GM23338 (cell line): Measurements from ENCODE around the gene TMEM94. TPM values are rescaled to one million over a fixed set of nuclear protein-coding genes. Genes with fewer than 3 reads are reported as not detected.
A peak's percentile ranks its signal among the peaks of the same experiment; 100 is the strongest.

Source experiments
- ATAC-seq: fragments of 200-7000 bp; cut with Tn5 transposase; 3 replicates; pipeline ENCODE4 v1.9.1; 2020
- DNase-seq: peaks from one replicate; pipeline ENCODE4 v3.0.0-alpha.2; 2015; ENCODE audit warnings: low spot score
- H2AFZ ChIP-seq: fragments of 200-600 bp; sonication (generic); 2 replicates; pipeline ENCODE4 v1.8.0; 2016; ENCODE audit warnings: antibody characterized with exemption, mild to moderate bottlenecking, moderate library complexity
- H3F3A ChIP-seq: fragments of 200-600 bp; sonication (generic); replicated peaks from 2 replicates; pipeline ENCODE4 v1.8.0; 2017; ENCODE audit warnings: antibody characterized with exemption, mixed run types, low read depth
- H3K27ac ChIP-seq: fragments of 200-600 bp; sonication (generic); 2 replicates; pipeline ENCODE4 v1.6.1; 2016; ENCODE audit warnings: low read depth
- H3K27me3 ChIP-seq: fragments of 200-600 bp; sonication (generic); 2 replicates; pipeline ENCODE4 v1.8.0; 2016; ENCODE audit warnings: mild to moderate bottlenecking, mixed run types, moderate library complexity; ENCODE audit not compliant: insufficient read depth
- H3K36me3 ChIP-seq: fragments of 200-600 bp; sonication (generic); 2 replicates; pipeline ENCODE4 v1.8.0; 2016; ENCODE audit warnings: mild to moderate bottlenecking; ENCODE audit not compliant: insufficient read depth
- H3K4me1 ChIP-seq: fragments of 200-600 bp; sonication (generic); 2 replicates; pipeline ENCODE4 v1.8.0; 2016; ENCODE audit warnings: mild to moderate bottlenecking, moderate library complexity; ENCODE audit not compliant: insufficient read depth
- H3K4me2 ChIP-seq: fragments of 200-600 bp; sonication (generic); 2 replicates; pipeline ENCODE4 v1.7.1; 2017; ENCODE audit warnings: mixed run types
- H3K4me3 ChIP-seq: fragments of 200-600 bp; sonication (generic); 2 replicates; pipeline ENCODE4 v1.6.1; 2016; ENCODE audit warnings: mixed run types
- H3K79me2 ChIP-seq: fragments of 200-600 bp; sonication (generic); replicated peaks from 2 replicates; pipeline ENCODE4 v1.8.0; 2017; ENCODE audit warnings: mild to moderate bottlenecking; ENCODE audit not compliant: insufficient read depth
- H3K9me2 ChIP-seq: fragments of 200-600 bp; sonication (generic); 2 replicates; pipeline ENCODE4 v1.8.0; 2017; ENCODE audit not compliant: insufficient read depth
- H4K20me1 ChIP-seq: fragments of 200-600 bp; sonication (generic); replicated peaks from 2 replicates; pipeline ENCODE4 v1.8.0; 2017; ENCODE audit warnings: mild to moderate bottlenecking; ENCODE audit not compliant: insufficient read depth
- H3K27ac Mint-ChIP-seq: 2 replicates; pipeline ENCODE4 v1.8.0; 2020; ENCODE audit warnings: inconsistent platforms, mild to moderate bottlenecking, moderate library complexity, mixed read lengths
- H3K27me3 Mint-ChIP-seq: 3 replicates; pipeline ENCODE4 v1.8.0; 2022; ENCODE audit warnings: low read depth, mild to moderate bottlenecking, moderate library complexity, mixed read lengths, inconsistent platforms; ENCODE audit not compliant: insufficient read depth, poor library complexity
- H3K36me3 Mint-ChIP-seq: 3 replicates; pipeline ENCODE4 v1.8.0; 2021; ENCODE audit warnings: low read depth, mild to moderate bottlenecking, inconsistent platforms, moderate library complexity, mixed read lengths
- H3K4me1 Mint-ChIP-seq: 3 replicates; pipeline ENCODE4 v1.8.0; 2020; ENCODE audit warnings: mild to moderate bottlenecking, inconsistent platforms, mixed read lengths
- H3K4me3 Mint-ChIP-seq: 3 replicates; pipeline ENCODE4 v1.8.0; 2021; ENCODE audit warnings: moderate library complexity, mild to moderate bottlenecking, inconsistent platforms, mixed read lengths
- H3K9me3 Mint-ChIP-seq: 3 replicates; pipeline ENCODE4 v1.8.0; 2020; ENCODE audit warnings: moderate library complexity, mild to moderate bottlenecking, inconsistent platforms, mixed read lengths
- CREB1 ChIP-seq: fragments of 250-450 bp; sonication (Bioruptor Pico); IDR thresholded peaks from 2 replicates; pipeline ENCODE4 v1.5.0; 2020; ENCODE audit warnings: low read depth, mild to moderate bottlenecking, moderate library complexity
- EZH2 ChIP-seq: fragments of 200-600 bp; sonication (generic); IDR thresholded peaks from one replicate; pipeline ENCODE4 v1.8.0; 2017; ENCODE audit warnings: antibody characterized with exemption, mild to moderate bottlenecking, low read depth; ENCODE audit not compliant: unreplicated experiment
- EZH2phosphoT487 ChIP-seq: fragments of 200-600 bp; sonication (generic); IDR thresholded peaks from one replicate; pipeline ENCODE4 v1.8.1; 2018; ENCODE audit warnings: antibody characterized with exemption; ENCODE audit not compliant: unreplicated experiment
- JUNB ChIP-seq: IDR thresholded peaks from one replicate; pipeline ENCODE4 v1.6.1; 2016; ENCODE audit warnings: antibody characterized with exemption; ENCODE audit not compliant: unreplicated experiment
- NANOG ChIP-seq: IDR thresholded peaks from 2 replicates; pipeline ENCODE4 v1.6.1; 2016; ENCODE audit warnings: antibody characterized with exemption, borderline replicate concordance
- POLR2AphosphoS5 ChIP-seq: IDR thresholded peaks from 2 replicates; pipeline ENCODE4 v1.6.1; 2016; ENCODE audit warnings: antibody characterized with exemption, low read depth
- STAT1 ChIP-seq: IDR thresholded peaks from one replicate; pipeline ENCODE4 v1.6.1; 2016; ENCODE audit warnings: antibody characterized with exemption; ENCODE audit not compliant: unreplicated experiment
- ZNF114 ChIP-seq: fragments of 250-450 bp; sonication (Bioruptor Pico); IDR thresholded peaks from 2 replicates; pipeline ENCODE4 v1.5.0; 2020; ENCODE audit warnings: mild to moderate bottlenecking, moderate library complexity
- ZNF331 ChIP-seq: fragments of 250-450 bp; sonication (Bioruptor Pico); IDR thresholded peaks from 2 replicates; pipeline ENCODE4 v1.5.0; 2020; ENCODE audit warnings: low read depth, mild to moderate bottlenecking, moderate library complexity
- polyA plus RNA-seq: library from polyadenylated mRNA; unstranded; fragments of >200 nt; fragmentation: Nextera tagmentation; extraction: Ambion mirVana; gene quantifications from 2 replicates; pipeline ENCODE4 v1.2.1, GENCODE V29; 2016
- total RNA-seq: library from RNA; depleted of rRNA; stranded (reverse); fragments of >200 nt; shearing (Covaris generic); gene quantifications from 2 replicates; pipeline ENCODE4 v1.2.3, GENCODE V29; 2014
- TF ChIP-seq, protein P1 (sequence below): IDR thresholded peaks from 2 replicates; pipeline ENCODE4 v1.6.1; 2016; ENCODE audit warnings: antibody characterized with exemption
- TF ChIP-seq, protein P2 (sequence below): IDR thresholded peaks from one replicate; pipeline ENCODE4 v1.6.1; 2018; ENCODE audit warnings: antibody characterized with exemption; ENCODE audit not compliant: unreplicated experiment
- TF ChIP-seq, protein P3 (sequence below), 2 experiments: fragments of 200-600 bp in 1 of 2; sonication (generic) in 1 of 2; conservative IDR thresholded peaks; 2 replicates each; pipeline versions ENCODE4 v1.5.1 to v1.6.1; 2016 to 2017; ENCODE audit warnings: antibody characterized with exemption in 2 of 2, low read depth in 2 of 2, mild to moderate bottlenecking in 2 of 2, moderate library complexity in 1 of 2
- TF ChIP-seq, protein P4 (sequence below): fragments of 250-450 bp; sonication (Bioruptor Pico); IDR thresholded peaks from 2 replicates; pipeline ENCODE4 v1.5.0; 2020; ENCODE audit warnings: mild to moderate bottlenecking, moderate library complexity

The TMEM94 gene
- total and polyA plus RNA-seq, 2 experiments from 2014 or later = 24.0 to 66.0 TPM

DNA sequence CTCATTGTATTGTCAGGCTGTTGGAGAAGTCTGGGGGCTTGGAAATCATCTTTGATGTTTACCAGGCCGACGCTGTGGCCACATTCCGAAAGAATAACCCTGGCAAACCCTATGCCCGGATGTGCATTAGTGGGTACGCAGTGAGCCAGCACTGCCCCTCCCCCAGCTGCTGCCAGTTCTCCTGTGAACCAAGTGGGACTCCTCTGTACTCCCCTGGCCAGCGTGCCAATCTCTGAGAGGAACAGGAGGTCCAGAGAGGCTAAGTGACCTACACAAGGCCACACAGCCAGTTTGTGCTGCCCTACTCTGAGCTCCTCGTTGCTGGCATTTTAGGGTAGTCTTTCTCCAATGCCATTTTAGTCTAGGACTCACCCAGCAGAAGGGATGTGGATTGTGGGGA is 67.2 kb downstream of the TMEM94 start:
- peaks cover 6% of the 10 kb centered on the region; the same call in 1 of the 2 replicates for H3K27me3 ChIP-seq
- Mint-ChIP-seq H3K36me3 (peaks cover 34% of the 10 kb centered on the region), H3K27me3 (peaks cover 17% of the 10 kb centered on the region), H3K27ac (no peak overlapping the region), H3K4me3 (0 out of 3 replicates have a peak overlapping the region, but pooled peaks have one; percentile 76), H3K4me1 (peaks cover 16% of the 10 kb centered on the region), H3K9me3 (no peaks in the 10 kb centered on the region)
- H3K4me3 ChIP-seq = no peak overlapping the region
- H3K4me1 ChIP-seq = peaks cover 15% of the 10 kb centered on the region; the same call in 1 of the 2 replicates
- TF ChIP-seq EZH2 (no peak), STAT1 (no peak), ZNF331 (no peak), JUNB (no peak), ZNF114 (CRISPR knock-in tag) (no peak), POLR2AphosphoS5 (no peak), EZH2phosphoT487 (no peak), CREB1 (no peak), NANOG (no peak)
- TF ChIP-seq, protein P1, sequence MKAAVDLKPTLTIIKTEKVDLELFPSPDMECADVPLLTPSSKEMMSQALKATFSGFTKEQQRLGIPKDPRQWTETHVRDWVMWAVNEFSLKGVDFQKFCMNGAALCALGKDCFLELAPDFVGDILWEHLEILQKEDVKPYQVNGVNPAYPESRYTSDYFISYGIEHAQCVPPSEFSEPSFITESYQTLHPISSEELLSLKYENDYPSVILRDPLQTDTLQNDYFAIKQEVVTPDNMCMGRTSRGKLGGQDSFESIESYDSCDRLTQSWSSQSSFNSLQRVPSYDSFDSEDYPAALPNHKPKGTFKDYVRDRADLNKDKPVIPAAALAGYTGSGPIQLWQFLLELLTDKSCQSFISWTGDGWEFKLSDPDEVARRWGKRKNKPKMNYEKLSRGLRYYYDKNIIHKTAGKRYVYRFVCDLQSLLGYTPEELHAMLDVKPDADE = no peak
- TF ChIP-seq, protein P2, sequence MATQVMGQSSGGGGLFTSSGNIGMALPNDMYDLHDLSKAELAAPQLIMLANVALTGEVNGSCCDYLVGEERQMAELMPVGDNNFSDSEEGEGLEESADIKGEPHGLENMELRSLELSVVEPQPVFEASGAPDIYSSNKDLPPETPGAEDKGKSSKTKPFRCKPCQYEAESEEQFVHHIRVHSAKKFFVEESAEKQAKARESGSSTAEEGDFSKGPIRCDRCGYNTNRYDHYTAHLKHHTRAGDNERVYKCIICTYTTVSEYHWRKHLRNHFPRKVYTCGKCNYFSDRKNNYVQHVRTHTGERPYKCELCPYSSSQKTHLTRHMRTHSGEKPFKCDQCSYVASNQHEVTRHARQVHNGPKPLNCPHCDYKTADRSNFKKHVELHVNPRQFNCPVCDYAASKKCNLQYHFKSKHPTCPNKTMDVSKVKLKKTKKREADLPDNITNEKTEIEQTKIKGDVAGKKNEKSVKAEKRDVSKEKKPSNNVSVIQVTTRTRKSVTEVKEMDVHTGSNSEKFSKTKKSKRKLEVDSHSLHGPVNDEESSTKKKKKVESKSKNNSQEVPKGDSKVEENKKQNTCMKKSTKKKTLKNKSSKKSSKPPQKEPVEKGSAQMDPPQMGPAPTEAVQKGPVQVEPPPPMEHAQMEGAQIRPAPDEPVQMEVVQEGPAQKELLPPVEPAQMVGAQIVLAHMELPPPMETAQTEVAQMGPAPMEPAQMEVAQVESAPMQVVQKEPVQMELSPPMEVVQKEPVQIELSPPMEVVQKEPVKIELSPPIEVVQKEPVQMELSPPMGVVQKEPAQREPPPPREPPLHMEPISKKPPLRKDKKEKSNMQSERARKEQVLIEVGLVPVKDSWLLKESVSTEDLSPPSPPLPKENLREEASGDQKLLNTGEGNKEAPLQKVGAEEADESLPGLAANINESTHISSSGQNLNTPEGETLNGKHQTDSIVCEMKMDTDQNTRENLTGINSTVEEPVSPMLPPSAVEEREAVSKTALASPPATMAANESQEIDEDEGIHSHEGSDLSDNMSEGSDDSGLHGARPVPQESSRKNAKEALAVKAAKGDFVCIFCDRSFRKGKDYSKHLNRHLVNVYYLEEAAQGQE = no peak
- TF ChIP-seq, protein P3, sequence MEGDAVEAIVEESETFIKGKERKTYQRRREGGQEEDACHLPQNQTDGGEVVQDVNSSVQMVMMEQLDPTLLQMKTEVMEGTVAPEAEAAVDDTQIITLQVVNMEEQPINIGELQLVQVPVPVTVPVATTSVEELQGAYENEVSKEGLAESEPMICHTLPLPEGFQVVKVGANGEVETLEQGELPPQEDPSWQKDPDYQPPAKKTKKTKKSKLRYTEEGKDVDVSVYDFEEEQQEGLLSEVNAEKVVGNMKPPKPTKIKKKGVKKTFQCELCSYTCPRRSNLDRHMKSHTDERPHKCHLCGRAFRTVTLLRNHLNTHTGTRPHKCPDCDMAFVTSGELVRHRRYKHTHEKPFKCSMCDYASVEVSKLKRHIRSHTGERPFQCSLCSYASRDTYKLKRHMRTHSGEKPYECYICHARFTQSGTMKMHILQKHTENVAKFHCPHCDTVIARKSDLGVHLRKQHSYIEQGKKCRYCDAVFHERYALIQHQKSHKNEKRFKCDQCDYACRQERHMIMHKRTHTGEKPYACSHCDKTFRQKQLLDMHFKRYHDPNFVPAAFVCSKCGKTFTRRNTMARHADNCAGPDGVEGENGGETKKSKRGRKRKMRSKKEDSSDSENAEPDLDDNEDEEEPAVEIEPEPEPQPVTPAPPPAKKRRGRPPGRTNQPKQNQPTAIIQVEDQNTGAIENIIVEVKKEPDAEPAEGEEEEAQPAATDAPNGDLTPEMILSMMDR (conservative IDR thresholded peaks at IDR 0.05; ENCODE audit: low read depth in 2 of 2) = no peak
- TF ChIP-seq, protein P4, sequence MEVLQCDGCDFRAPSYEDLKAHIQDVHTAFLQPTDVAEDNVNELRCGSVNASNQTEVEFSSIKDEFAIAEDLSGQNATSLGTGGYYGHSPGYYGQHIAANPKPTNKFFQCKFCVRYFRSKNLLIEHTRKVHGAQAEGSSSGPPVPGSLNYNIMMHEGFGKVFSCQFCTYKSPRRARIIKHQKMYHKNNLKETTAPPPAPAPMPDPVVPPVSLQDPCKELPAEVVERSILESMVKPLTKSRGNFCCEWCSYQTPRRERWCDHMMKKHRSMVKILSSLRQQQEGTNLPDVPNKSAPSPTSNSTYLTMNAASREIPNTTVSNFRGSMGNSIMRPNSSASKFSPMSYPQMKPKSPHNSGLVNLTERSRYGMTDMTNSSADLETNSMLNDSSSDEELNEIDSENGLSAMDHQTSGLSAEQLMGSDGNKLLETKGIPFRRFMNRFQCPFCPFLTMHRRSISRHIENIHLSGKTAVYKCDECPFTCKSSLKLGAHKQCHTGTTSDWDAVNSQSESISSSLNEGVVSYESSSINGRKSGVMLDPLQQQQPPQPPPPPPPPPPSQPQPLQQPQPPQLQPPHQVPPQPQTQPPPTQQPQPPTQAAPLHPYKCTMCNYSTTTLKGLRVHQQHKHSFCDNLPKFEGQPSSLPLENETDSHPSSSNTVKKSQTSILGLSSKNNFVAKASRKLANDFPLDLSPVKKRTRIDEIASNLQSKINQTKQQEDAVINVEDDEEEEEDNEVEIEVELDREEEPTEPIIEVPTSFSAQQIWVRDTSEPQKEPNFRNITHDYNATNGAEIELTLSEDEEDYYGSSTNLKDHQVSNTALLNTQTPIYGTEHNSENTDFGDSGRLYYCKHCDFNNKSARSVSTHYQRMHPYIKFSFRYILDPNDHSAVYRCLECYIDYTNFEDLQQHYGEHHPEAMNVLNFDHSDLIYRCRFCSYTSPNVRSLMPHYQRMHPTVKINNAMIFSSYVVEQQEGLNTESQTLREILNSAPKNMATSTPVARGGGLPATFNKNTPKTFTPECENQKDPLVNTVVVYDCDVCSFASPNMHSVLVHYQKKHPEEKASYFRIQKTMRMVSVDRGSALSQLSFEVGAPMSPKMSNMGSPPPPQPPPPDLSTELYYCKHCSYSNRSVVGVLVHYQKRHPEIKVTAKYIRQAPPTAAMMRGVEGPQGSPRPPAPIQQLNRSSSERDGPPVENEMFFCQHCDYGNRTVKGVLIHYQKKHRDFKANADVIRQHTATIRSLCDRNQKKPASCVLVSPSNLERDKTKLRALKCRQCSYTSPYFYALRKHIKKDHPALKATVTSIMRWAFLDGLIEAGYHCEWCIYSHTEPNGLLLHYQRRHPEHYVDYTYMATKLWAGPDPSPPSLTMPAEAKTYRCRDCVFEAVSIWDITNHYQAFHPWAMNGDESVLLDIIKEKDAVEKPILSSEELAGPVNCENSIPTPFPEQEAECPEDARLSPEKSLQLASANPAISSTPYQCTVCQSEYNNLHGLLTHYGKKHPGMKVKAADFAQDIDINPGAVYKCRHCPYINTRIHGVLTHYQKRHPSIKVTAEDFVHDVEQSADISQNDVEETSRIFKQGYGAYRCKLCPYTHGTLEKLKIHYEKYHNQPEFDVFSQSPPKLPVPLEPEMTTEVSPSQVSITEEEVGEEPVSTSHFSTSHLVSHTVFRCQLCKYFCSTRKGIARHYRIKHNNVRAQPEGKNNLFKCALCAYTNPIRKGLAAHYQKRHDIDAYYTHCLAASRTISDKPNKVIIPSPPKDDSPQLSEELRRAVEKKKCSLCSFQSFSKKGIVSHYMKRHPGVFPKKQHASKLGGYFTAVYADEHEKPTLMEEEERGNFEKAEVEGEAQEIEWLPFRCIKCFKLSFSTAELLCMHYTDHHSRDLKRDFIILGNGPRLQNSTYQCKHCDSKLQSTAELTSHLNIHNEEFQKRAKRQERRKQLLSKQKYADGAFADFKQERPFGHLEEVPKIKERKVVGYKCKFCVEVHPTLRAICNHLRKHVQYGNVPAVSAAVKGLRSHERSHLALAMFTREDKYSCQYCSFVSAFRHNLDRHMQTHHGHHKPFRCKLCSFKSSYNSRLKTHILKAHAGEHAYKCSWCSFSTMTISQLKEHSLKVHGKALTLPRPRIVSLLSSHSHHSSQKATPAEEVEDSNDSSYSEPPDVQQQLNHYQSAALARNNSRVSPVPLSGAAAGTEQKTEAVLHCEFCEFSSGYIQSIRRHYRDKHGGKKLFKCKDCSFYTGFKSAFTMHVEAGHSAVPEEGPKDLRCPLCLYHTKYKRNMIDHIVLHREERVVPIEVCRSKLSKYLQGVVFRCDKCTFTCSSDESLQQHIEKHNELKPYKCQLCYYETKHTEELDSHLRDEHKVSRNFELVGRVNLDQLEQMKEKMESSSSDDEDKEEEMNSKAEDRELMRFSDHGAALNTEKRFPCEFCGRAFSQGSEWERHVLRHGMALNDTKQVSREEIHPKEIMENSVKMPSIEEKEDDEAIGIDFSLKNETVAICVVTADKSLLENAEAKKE (CRISPR knock-in tag) = no peak
- DNase-seq = no peak
- no peak overlapping the region for H2AFZ ChIP-seq
- peaks cover 8% of the 10 kb centered on the region for H3K36me3 ChIP-seq
- H3K9me2 ChIP-seq = no peaks in the 10 kb centered on the region
- H3K79me2 ChIP-seq = peaks cover 18% of the 10 kb centered on the region
- H3K4me2 ChIP-seq = no peak overlapping the region
- no peak for ATAC-seq
- H4K20me1 ChIP-seq = peaks cover 10% of the 10 kb centered on the region
- no peak overlapping the region for H3K27ac ChIP-seq
- peaks cover 15% of the 10 kb centered on the region for H3F3A ChIP-seq
